GM18861 (cell line): ENCODE measurements around the gene CNN2.

ENCODE experiments used
- ATAC-seq: cut with Tn5 transposase; IDR thresholded peaks from one replicate; pipeline ENCODE4 v1.9.1; 2021; ENCODE audit not compliant: unreplicated experiment

The CNN2 gene

DNA sequence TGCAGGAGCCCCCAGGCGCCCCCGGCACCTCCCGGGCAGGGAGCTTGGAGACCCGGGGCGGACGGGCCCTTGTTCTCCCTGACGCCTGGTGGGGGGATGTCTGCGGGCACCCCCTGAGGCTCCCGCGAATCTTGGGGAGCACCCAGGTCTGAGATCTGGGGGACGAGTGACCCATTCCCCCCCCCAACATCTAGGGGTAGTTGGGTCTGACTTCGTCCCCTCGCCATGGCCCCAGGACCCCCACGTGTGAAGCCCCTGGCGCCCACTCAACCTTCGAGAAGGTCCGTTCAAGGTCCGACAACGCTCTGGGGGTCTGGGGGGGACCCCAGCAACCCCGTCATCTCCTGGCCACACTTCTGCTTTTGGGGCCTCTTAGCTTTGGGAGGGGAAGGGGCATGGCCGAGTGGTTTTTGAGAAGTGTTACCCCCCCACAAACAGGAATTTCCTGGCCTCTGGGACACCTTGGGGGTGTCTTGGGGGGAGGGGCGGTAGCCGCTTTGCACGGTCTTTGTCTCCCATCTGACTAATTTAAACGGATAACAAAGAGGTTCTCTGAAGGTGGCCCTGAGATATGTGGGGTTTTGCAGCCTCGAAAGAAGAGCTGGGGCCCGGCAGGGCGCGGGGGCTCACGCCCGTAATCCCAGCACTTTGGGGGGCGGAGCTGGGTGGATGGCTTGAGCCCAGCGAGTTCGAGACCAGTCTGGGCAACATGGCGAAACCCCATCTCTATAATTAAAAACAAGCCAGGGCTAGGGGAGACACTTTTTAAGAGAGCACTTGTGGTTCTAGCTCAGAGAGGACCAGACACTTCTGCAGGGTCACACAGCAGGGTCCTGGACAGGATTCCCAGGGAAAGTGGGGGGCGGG lies 608 bp downstream of the CNN2 start:
- ATAC-seq: no peak

DNA sequence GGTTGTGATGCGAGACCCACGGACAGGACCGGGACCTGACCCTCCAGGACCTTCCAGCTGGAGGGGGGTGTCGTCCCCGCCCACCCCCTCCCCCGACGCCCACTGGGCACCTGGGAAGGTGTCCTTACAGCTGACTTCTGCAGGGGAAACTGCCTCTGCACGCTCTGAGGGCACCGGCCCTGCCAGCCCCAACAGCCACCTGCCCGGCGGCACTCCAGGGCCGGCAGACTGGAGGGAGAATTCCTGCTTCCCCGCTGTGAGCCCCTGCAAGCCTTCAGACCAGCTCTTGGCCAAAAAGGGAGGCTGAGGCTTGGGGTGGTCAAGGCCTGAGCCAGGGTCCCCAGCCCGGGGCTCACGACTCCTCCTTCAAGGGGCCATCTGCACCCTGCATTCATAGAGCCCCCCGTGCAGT lies 1.2 kb downstream of the CNN2 start:
- no peak for ATAC-seq

DNA sequence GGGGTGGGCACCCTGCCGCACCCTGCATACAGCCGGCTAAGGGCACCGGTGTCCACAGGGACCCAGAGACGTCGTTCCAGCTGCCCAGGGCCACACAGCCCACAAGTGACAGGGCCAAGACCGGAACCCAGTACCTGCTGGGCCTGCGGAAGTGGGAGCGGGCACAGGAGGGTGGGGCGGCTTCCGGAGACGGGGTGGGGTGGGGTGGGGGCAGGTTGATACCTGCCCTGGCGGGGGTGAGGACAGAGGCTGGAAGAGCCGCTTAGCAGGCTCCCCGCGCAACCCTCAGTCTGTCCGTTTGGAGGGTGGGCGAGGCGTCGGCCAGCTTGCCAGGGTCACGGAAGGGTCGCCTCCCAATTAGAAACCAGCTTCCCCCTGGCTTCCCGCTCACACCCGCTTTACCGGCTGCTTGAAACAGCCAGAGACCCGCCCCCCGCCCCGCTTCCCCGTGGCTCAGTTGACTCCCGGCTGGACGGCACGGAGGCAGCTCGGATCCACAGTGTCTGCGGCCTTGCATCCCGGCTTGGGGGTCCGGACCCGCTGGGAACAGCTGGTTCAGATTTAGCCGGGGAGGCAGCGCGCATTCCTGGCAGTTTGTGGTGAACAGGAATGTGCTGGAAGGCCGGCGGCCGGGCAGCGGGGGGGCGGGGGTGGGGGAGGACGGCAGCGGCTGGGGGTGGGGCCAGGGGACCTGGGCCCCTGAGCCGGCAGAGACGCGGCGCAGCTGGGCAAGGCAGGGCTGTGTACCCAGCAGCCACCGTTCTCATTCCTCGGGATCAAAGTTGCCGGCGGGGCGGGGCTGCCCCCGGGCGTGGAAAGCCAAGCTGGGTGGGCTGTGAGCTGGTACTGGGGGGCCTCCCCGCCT lies 1.9 kb downstream of the CNN2 start:
- no peak for ATAC-seq

DNA sequence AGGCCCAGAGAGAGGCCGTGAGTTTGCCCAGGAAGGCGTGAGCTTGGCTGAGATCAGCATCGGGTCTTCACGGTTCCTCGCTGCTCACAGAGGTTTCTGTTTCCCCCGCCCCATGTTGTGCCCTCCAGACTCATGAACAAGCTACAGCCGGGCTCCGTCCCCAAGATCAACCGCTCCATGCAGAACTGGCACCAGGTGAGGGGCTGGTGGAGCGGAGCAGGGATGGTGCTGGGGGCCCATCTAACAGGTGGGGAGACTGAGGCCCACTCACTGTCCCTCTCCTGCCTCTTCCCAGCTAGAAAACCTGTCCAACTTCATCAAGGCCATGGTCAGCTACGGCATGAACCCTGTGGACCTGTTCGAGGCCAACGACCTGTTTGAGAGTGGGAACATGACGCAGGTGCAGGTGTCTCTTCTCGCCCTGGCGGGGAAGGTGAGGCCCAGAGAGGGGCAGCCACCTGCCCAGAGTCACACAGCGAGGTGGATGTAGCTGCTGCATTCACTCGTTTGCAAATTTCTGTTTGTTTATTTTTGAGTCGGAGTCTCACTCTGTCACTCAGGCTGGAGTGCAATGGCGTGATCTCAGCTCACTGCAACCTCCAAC lies 6.0 kb downstream of the CNN2 start:
- no peak for ATAC-seq

DNA sequence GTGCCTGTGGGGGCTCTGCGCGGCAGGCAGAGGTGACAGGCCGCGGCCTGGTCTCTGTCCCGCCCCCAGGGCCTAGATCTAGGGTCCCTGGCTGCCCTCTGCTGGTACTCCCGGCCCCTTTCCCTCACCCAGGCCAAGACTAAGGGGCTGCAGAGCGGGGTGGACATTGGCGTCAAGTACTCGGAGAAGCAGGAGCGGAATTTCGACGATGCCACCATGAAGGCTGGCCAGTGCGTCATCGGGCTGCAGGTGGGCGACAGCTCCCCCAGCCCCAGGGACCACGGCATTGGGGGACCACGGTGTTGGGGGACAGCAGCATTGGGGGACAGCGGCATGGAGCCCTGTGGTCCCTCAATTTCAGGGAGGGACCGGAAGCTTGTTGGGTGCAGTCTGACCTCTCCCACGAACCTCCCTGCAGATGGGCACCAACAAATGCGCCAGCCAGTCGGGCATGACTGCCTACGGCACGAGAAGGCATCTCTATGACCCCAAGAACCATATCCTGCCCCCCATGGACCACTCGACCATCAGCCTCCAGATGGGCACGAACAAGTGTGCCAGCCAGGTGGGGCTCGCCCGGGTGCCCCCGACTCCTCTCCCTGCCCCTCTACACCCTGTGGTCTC lies 9.7 kb downstream of the CNN2 start:
- ATAC-seq: no peak

DNA sequence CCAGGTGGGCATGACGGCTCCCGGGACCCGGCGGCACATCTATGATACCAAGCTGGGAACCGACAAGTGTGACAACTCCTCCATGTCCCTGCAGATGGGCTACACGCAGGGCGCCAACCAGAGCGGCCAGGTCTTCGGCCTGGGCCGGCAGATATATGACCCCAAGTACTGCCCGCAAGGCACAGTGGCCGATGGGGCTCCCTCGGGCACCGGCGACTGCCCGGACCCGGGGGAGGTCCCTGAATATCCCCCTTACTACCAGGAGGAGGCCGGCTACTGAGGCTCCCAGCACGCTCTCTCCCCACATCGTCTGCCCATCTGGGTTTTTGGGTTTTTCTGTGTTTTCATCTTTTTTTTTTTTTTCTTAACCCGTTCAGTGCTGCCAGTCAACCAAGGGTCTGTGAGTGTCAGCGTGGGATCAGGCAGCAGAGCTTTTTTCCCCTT lies 11.2 kb downstream of the CNN2 start:
- peak; percentile 8 for ATAC-seq

DNA sequence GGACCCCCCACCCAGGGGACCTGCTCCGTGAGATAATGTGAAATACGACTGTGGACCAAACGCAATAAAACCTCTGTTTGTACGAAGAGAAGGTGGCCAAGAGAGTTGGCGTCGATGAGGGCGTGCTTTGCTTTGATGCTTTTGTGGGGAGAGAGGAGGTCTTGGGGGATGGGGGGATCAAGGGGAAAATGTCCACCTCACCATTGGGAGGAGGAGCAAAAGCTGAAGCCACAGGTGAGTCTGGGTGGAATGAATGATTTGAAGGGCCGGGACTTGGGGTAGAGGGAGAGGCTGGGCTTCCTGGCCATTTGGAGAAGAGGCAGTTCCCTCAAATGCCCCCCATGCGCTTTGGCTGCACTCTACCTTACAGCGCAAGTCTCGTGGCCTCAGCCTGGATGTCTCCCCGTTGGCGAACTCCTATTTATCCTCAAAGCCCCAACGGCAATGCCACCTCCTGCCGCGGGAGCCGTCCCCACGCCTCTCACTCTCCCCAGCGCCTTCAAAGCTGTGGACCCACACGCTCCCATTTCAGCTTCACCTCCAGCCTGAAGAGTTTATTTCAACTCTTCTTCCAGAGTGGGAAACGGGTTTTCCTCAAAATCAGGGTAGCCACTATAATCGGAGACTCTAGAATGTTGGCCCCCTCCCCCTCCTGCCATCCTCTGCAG lies 12.7 kb downstream of the CNN2 start:
- ATAC-seq: no peak

DNA sequence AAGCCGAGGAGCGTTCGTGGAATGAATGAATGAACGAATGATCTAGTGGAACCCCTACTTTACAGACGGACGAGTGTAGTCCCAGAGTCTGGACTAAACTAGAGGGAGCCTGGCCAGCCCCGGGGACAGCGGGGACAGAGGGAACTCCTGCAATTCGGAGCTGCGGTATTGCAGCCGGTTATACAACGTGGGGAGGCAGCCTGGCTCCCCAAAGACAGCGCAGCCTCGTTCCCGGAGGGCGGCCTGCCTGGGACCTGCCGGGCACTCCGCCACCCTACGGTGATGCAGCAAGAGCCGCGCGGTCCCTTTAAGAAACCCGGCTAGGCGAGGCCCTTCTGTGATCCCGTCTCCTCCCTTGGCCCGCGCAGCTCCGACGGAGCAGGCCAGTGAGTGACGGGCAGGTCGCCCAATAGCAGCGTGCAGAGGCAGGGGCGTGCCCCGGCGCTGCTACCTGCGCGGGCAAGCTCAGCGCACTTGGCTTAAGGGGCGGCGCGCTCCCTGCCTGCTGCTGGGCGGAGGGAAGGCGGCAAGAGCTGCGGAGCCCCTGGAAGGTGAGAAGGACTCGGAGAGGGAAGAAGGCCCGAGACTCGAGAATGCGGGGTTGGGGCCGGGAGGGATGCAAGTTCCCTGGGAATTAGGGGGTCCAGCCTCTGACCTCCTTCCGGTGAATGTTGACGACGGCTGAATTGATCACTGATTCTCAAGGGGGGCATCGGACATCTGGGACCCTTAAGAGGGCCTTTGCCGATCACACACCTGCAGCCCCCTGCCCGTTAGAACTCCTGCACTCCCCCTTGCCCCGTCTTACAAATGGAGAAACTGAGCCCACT lies 13.5 kb downstream of the CNN2 start, which contains the start of gene ABCA7:
ABCA7 (plus strand) TSS at position 462 of the 830 bp plus-strand sequence. CDS start 1,255 bp downstream, outside the sequence.
- ATAC-seq: peak; percentile 69

DNA sequence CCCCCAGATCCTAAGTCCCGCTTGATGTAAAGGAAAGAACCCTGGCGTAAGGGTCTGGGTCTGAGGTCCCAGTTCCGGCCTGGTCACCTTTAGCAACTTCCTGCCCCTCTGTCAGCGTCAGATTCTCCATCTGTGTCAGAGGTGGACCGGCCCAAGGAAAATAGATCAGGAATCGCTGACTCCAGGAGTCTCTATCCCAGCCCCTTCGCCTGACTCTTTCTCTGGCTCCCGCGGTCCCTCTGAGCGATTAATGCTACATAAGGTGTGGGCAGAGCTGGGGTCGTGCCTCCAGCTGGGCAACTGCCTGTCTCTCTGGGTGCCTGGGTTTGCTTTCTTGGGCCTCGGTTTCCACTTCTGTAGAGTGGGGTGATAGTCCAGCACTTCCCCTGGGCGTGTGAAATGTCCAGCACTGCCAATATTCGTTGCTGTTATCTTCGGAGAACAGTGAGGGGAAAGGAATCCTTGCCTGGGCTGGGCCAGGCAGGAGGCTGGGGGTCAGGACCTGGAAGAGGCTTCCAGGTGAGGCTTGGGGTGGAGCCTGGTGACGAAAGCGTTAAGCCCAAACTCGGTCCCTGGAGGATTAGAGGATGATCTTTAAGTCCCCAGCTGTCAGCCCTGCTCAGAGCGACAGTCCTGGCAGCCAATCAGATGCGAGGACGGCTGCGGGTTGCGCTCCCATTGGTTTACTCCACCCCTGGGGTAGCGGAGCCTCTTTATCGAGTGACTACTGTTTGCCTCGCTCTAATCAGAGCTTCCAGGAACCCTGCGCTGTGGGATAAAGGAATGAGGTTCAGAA lies 14.3 kb downstream of the CNN2 start:
- peak; percentile 36 for ATAC-seq

DNA sequence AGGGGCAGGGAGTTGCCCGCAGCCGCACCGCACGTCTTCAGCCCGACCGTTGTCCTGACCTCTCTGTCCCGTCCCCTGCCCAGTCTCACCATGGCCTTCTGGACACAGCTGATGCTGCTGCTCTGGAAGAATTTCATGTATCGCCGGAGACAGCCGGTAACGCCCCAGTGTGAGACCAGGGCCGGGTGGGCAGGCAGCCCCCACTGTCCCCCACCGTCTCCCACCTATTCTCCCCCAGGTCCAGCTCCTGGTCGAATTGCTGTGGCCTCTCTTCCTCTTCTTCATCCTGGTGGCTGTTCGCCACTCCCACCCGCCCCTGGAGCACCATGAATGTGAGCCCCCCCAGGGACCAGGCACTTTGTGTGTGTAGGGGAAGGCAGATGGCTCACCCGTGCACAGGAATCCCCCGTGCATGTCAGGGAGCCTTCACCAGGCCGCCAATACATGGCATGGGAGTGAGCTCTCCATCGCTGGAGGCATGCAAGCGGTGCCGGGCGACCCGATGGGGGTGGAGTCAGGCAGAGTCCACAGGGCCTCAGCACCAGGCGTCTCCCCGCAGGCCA lies 14.9 kb downstream of the CNN2 start:
- no peak for ATAC-seq

DNA sequence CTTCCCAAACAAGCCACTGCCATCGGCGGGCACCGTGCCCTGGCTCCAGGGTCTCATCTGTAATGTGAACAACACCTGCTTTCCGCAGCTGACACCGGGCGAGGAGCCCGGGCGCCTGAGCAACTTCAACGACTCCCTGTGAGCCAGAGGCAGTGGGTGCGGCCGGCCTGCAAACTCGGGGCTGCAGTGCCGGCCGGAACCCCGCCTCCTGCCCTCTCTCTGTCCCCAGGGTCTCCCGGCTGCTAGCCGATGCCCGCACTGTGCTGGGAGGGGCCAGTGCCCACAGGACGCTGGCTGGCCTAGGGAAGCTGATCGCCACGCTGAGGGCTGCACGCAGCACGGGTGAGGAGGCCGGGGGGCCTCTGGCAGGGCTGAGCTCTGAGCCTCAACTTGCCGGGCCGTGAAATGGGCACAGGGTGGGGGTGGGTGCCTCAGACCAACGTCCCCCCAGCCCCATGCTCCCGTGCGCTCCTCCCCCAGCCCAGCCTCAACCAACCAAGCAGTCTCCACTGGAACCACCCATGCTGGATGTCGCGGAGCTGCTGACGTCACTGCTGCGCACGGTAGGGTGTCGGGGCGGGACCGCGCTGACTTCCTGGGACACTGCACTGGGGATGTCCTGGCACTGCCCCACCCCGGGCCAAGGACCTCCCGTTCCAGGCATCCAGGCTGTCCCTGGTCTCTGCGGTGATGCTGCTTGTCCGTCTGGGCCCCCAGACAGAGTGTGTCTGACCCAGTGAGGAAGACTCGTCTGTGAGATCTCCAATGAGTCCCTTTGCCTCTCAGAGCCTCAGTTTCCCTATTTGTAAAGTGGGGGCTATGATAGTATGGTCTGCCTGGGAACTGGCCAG lies 15.7 kb downstream of the CNN2 start:
- ATAC-seq: no peak

DNA sequence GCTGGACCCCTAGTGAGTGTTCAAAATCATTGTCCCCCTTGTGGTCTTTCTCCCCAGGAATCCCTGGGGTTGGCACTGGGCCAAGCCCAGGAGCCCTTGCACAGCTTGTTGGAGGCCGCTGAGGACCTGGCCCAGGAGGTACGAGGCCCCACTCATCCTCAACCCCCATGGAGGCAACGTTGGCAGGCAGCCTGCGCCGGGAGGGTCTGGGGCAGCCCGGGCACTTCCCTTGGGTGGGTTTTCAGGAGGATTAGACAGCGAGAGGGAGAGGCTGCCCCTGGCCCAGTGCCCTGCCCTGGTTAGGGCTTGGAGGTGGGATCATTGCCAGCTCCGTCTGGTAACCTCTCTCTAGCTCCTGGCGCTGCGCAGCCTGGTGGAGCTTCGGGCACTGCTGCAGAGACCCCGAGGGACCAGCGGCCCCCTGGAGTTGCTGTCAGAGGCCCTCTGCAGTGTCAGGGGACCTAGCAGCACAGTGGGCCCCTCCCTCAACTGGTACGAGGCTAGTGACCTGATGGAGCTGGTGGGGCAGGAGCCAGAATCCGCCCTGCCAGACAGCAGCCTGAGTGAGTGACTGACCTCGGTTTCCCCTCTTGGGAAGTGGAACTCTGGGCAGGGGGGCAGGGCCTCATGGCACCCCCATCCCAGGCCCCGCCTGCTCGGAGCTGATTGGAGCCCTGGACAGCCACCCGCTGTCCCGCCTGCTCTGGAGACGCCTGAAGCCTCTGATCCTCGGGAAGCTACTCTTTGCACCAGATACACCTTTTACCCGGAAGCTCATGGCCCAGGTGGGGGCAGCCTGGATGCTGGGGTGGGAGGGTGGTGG lies 16.5 kb downstream of the CNN2 start:
- ATAC-seq: no peak

DNA sequence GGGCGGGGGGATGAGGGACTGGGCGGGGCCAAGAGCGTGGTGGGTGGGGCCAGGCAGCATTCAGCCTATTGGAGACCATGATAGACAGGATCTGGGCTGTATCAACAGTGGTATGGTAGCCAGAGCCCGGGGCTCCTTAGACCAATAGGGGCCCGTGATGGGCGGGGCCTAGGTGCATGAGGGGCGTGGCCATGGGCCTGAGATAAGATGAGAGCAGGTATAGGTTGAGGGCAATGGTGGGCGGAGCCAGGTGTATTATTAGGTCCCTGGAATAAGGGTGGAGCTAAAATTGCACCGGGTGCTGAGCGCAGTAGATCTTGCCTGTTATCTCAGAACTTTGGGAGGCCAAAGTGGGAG lies 18.8 kb downstream of the CNN2 start:
- ATAC-seq: no peak

DNA sequence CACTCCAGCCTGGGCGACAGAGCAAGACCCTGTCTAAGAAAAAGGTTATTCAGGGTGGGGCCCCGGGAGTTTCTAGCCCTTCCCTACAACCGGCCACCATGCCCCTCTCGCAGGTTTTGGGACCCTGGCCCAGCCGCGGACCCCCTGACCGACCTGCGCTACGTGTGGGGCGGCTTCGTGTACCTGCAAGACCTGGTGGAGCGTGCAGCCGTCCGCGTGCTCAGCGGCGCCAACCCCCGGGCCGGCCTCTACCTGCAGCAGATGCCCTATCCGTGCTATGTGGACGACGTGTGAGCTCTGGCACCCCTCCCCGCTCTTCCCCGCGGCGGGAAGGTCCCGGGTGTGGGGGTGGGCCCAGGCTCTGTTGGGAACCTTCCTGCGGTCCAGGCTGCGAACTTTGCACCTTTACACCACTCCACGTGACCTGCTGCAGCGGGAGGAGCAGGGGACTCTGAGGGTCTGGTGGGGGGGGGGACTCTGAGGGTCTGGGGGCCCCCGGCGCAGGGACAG lies 19.8 kb downstream of the CNN2 start:
- ATAC-seq: no peak

DNA sequence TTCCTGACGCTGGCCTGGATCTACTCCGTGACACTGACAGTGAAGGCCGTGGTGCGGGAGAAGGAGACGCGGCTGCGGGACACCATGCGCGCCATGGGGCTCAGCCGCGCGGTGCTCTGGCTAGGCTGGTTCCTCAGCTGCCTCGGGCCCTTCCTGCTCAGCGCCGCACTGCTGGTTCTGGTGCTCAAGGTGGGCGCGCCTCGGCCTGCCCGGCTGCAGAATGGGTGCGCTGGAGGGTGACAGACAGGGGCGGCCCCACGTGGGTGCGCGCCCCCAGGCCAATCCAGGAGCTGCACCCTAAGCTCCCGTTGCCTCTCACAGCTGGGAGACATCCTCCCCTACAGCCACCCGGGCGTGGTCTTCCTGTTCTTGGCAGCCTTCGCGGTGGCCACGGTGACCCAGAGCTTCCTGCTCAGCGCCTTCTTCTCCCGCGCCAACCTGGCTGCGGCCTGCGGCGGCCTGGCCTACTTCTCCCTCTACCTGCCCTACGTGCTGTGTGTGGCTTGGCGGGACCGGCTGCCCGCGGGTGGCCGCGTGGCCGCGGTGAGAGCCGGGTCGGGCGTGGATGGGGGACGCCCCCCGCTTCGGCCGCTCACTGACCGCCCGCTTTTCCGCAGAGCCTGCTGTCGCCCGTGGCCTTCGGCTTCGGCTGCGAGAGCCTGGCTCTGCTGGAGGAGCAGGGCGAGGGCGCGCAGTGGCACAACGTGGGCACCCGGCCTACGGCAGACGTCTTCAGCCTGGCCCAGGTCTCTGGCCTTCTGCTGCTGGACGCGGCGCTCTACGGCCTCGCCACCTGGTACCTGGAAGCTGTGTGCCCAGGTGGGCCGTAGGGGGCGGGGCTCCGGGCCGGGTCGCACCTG lies 20.7 kb downstream of the CNN2 start:
- ATAC-seq: no peak

DNA sequence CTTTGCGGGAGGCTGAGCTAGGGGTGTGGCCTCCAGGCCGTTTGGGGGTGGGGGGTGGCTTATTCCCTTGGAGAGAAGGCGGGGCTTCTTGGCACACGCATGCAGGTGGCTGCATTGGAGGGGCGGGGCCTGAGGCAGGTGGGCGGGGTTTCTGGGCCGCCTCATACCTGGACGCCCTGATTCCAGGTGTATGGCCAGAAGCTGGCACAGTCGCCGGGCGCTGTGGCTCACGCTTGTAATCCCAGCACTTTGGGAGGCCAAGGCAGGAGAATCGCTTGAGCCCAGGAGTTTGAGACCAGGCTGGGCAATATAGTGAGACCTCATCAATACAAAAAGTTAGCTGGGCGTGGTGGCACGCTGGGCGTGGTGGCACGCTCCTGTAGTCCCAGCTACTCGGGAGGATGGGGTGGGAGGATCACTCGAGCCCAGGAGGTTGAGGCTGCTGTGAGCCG lies 21.3 kb downstream of the CNN2 start:
- no peak for ATAC-seq
